Measurements from ENCODE around the gene DPP6.

DPP6 gene

DNA sequence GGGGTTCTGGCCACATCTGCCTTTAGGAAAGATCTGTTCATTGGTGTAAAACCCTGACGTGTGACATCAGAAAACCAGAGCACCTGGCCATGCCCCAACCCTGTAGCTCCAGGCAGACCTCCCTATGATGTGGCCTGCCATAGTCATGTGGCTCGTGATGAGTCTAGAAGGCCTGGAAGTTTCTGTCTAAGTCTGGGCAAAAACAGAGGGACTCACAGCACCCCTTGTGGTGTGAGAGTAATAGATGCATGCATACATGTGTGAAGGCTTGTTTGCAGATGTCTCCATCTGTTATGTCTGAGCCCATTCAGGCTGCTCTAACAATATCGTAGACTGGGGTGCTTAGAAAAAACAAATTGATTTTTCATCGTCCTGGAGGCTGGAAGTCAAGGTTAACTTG is 641.5 kb downstream of the DPP6 start:
- in situ Hi-C loops (cut with MboI; ENCODE audit: low pct_unique_long_range_greater_than_20kb, low sequenced_read_pairs, unreplicated experiment): no loop called here
- no peak for DNase-seq (ENCODE audit: low spot score)
- no peak for TF ChIP-seq CTCF (IDR thresholded peaks at IDR 0.05; ENCODE audit: extremely low read depth, insufficient read depth, missing control alignments)

DNA sequence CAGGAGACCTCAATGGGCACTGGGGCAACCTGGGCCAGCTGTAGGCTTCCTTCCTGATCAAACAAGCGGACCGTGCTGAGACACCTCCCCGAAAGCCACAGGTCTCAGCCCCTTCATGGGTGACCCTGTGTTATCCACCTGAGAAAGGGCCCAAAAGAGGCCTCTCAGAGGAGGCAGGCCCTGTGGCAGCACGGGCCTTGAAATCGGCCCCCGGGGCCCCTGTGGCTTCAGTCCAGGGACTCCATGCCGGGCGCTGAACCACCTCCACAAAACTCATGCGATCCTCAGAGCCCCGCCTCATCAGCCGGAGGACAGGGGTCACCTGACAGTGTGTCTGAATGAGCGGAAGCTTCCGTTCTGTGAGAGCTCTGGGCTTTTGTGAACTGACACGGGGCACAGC is 643.6 kb downstream of the DPP6 start:
- no peak for DNase-seq (ENCODE audit: low spot score)
- in situ Hi-C loops (cut with MboI; ENCODE audit: low pct_unique_long_range_greater_than_20kb, low sequenced_read_pairs, unreplicated experiment): no loop called here
- TF ChIP-seq CTCF (IDR thresholded peaks at IDR 0.05; ENCODE audit: extremely low read depth, insufficient read depth, missing control alignments): no peak

- no peak for DNase-seq (ENCODE audit: low spot score)
- in situ Hi-C loops (cut with MboI; ENCODE audit: low pct_unique_long_range_greater_than_20kb, low sequenced_read_pairs, unreplicated experiment): no loop called here
- TF ChIP-seq CTCF (IDR thresholded peaks at IDR 0.05; ENCODE audit: extremely low read depth, insufficient read depth, missing control alignments): no peak
Observed at GRCh38 chr7:154696556-154696955, 644.4 kb downstream of the DPP6 start.

- in situ Hi-C loops (cut with MboI; ENCODE audit: low pct_unique_long_range_greater_than_20kb, low sequenced_read_pairs, unreplicated experiment): no loop called here
- DNase-seq (ENCODE audit: low spot score): no peak
- TF ChIP-seq CTCF (IDR thresholded peaks at IDR 0.05; ENCODE audit: extremely low read depth, insufficient read depth, missing control alignments): no peak
Observed at GRCh38 chr7:154698726-154699291, 646.6 kb downstream of the DPP6 start.

GRCh38 chr7:154699417-154699816 is 647.2 kb downstream of the DPP6 start:
- in situ Hi-C loops (cut with MboI; ENCODE audit: low pct_unique_long_range_greater_than_20kb, low sequenced_read_pairs, unreplicated experiment): no loop called here
- no peak for DNase-seq (ENCODE audit: low spot score)
- TF ChIP-seq CTCF (IDR thresholded peaks at IDR 0.05; ENCODE audit: extremely low read depth, insufficient read depth, missing control alignments): no peak

DNA sequence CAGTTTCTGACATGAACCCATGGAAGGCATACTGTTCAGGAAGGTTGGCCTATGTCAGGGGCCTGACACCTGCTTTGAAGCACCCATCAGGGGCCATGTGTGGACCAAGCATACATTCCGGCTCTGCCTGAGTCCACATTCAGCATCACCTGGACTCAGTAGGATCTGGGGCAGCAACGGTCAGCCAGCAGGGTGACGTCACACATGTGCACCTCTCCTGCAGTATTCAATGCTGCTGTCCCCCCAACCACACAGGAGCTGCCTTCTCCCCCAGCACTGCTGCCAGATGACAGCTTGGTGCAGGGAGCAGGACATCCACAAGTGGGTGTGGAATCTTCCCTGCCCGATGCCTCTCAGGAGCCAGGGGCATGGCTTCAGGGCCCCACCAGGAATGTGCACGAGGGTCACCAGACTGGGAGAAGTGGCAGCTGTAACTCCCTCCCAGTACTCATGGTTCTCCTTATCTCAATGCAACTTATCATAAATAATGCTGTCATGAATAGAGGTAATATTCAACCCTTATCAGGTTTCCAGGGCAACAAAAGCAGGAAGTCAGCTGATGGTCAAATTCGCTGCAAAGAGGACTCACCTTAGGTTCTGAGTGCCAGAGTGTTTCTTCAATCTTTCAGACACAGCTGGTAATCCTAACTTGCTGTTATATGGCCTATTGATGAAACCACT is 657.8 kb downstream of the DPP6 start:
- no peak for TF ChIP-seq CTCF (IDR thresholded peaks at IDR 0.05; ENCODE audit: extremely low read depth, insufficient read depth, missing control alignments)
- no peak for DNase-seq (ENCODE audit: low spot score)
- in situ Hi-C loops (cut with MboI; ENCODE audit: low pct_unique_long_range_greater_than_20kb, low sequenced_read_pairs, unreplicated experiment): no loop called here

All from GM13977 (cell line).